Adipocyte (in vitro differentiated cells): ENCODE data around the gene NT5DC3.

Source experiments
- DNase-seq: peaks from one replicate; pipeline ENCODE4 v3.0.0-alpha.2; 2015; ENCODE audit warnings: low read depth
- H3K27me3 ChIP-seq: replicated peaks from 2 replicates; pipeline ENCODE4 v1.7.0; 2013; ENCODE audit warnings: mild to moderate bottlenecking, low read length, moderate library complexity; ENCODE audit not compliant: control insufficient read depth, insufficient read depth
- H3K36me3 ChIP-seq: 2 replicates; pipeline ENCODE4 v1.7.0; 2013; ENCODE audit warnings: low read length, mild to moderate bottlenecking, moderate library complexity; ENCODE audit not compliant: control insufficient read depth, insufficient read depth, severe bottlenecking
- H3K4me1 ChIP-seq: 2 replicates; pipeline ENCODE4 v1.7.0; 2013; ENCODE audit warnings: mild to moderate bottlenecking, low read length, moderate library complexity; ENCODE audit not compliant: control insufficient read depth, insufficient read depth
- H3K4me3 ChIP-seq: 2 replicates; pipeline ENCODE4 v1.7.0; 2013; ENCODE audit warnings: mild to moderate bottlenecking, low read length, moderate library complexity
- H3K9ac ChIP-seq: 2 replicates; pipeline ENCODE4 v1.7.0; 2013; ENCODE audit warnings: mild to moderate bottlenecking, low read length, moderate library complexity
- H3K9me3 ChIP-seq: 2 replicates; pipeline ENCODE4 v1.7.0; 2013; ENCODE audit warnings: mild to moderate bottlenecking, low read length, moderate library complexity; ENCODE audit not compliant: control insufficient read depth

NT5DC3 gene

DNA sequence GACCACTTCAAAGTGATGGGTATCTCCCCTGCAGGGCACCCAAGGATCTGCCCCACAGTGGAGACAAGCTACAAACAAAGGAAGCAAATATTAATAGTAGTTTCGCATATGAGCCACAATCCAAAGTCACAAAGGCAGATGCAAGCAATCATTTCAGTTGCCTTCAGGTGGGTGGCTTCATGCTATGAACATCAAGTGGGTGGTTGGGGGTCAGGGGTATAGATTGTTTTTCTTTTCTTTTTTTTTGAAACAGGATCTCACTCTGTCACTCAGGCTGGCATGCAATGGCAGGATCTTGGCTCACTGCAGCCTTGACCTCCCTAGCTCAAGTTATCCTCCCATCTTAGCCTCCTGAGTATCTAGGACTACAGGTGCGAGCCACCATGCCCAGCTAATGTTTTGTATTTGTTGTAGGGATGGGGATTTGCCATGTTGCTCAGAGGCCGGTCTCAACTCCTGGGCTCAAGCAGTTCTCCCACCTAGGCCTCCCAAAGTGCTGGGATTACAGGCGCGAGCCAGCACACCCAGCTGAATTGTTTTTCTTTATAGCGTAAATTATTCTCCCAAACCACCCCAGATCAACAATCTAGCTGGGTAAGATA is 13.4 kb upstream of the NT5DC3 start:
- H3K36me3 ChIP-seq, result no peaks in the 10 kb centered on the region
- DNase-seq, result no peak

DNA sequence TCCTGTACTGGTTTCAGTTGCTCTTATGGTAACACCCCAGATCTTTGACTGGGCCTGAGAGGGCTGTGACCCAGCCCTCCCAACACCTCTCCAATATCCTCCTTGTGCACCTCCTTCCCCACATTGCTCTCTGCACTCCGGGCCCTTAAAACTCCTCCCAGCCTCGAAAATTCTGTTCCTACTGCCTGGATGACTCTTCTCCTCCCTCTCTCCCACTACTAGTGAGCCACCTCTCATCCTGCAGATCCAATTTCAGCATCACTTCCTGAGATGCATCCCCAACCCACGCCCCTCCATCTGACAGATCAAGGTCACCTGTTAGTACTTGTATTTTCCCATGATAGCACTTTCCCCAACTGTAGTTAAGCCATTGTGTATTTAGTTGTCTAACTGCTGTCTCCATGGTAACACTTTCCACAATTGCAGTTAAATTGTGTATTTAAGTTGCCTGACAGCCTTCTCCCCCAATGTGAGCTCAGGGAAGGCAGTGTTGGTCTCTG is 11.5 kb upstream of the NT5DC3 start:
- Histone ChIP-seq H3K36me3 (no peaks in the 10 kb centered on the region), H3K9ac (no peak overlapping the region), H3K4me1 (peaks cover 34% of the 10 kb centered on the region), H3K27me3 (no peaks in the 10 kb centered on the region), H3K4me3 (no peak overlapping the region), H3K9me3 (no peaks in the 10 kb centered on the region)
- DNase-seq, result no peak

More for the DNA sequence above, 13.4 kb upstream of the NT5DC3 start:
- no peaks in the 10 kb centered on the region for H3K9me3 ChIP-seq
- H3K9ac ChIP-seq, result no peak overlapping the region
- peaks cover 29% of the 10 kb centered on the region for H3K4me1 ChIP-seq
- no peak overlapping the region for H3K4me3 ChIP-seq
- no peaks in the 10 kb centered on the region for H3K27me3 ChIP-seq

GRCh38 chr12:103851127-103851526 is 10.1 kb upstream of the NT5DC3 start:
- DNase-seq, result peak; percentile 43
- no peaks in the 10 kb centered on the region for H3K27me3 ChIP-seq

DNA sequence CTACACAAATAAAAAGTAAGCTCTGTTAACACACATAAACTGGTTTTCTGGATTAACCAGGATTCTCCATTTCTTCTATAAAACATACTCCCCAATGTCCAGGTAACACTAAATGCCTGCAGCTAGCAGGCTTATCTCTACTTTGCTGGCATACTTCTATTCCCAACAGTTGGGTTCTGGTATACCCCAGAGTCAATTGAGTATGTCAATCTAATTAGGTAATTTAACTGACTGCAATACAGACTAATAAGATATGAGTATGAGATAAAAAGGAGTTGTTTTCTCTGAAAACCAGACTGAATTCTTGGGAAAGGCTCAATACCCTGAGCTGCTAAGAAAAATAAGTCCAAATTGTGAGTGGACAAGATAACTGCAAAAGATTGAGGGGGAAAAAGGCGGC is 9.4 kb upstream of the NT5DC3 start:
- no peaks in the 10 kb centered on the region for H3K27me3 ChIP-seq

More at GRCh38 chr12:103851127-103851526, 10.1 kb upstream of the NT5DC3 start:
- H3K9me3 ChIP-seq, result no peaks in the 10 kb centered on the region
- H3K4me1 ChIP-seq, result peaks cover 41% of the 10 kb centered on the region
- H3K36me3 ChIP-seq, result no peaks in the 10 kb centered on the region
- no peak overlapping the region for H3K9ac ChIP-seq
- no peak overlapping the region for H3K4me3 ChIP-seq

DNA sequence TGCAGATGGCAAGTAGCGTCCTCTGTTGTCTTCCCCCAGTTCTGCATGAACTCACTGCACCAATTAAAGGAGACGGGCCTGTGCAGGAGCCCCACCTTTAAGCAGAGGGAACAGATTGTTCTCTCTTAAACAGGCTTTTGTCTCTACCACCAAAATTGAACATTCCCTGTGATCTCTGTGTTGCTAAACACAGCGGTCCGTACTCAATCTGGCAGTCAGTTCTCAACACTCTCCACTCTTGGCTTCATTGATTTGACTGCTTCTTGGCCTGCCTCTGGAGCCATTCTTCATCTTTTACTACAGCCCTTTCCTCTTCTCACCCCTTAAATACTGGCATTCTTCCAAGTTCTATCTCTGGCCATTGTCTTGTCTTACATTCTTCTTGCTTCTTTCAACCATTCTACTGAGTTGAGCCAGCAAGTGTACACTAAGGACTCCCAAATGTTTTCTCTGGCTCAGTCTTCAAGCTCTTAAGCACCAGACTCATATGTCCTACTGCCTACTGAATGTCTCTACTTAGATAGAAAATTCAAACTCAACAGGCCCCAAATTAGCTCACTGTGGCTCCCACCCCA is 8.0 kb upstream of the NT5DC3 start:
- DNase-seq, result no peak
- Histone ChIP-seq H3K4me1 (peaks cover 41% of the 10 kb centered on the region), H3K9ac (no peak overlapping the region), H3K4me3 (no peak overlapping the region), H3K27me3 (no peaks in the 10 kb centered on the region), H3K9me3 (no peaks in the 10 kb centered on the region), H3K36me3 (no peaks in the 10 kb centered on the region)

More for the DNA sequence above, 9.4 kb upstream of the NT5DC3 start:
- Histone ChIP-seq H3K4me3 (no peak overlapping the region), H3K9ac (no peak overlapping the region), H3K4me1 (peaks cover 41% of the 10 kb centered on the region), H3K36me3 (no peaks in the 10 kb centered on the region), H3K9me3 (no peaks in the 10 kb centered on the region)
- DNase-seq, result no peak

DNA sequence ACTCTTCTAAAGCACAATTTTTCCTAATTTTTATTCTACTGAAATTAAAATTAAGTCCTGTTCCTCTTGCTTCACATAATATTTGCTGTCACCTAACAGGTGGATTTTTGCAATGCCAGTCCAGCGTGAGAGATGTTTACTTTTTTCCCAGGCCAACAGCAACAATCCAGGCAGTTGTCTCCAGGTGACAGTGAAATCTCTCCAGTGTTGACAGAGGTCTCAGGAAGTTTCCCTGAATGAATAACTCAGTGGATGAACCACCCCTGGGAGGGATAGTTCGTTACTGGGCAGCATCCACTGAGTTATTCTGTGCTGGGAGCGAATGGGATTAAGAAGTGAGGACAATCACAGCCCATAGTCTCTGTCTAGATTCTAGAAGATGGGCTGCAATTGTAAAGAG is 7.1 kb upstream of the NT5DC3 start:
- H3K9me3 ChIP-seq, result no peaks in the 10 kb centered on the region
- H3K27me3 ChIP-seq, result no peaks in the 10 kb centered on the region
- H3K36me3 ChIP-seq, result no peaks in the 10 kb centered on the region
- DNase-seq, result no peak
- no peak overlapping the region for H3K4me3 ChIP-seq
- peaks cover 41% of the 10 kb centered on the region for H3K4me1 ChIP-seq
- H3K9ac ChIP-seq, result no peak overlapping the region

DNA sequence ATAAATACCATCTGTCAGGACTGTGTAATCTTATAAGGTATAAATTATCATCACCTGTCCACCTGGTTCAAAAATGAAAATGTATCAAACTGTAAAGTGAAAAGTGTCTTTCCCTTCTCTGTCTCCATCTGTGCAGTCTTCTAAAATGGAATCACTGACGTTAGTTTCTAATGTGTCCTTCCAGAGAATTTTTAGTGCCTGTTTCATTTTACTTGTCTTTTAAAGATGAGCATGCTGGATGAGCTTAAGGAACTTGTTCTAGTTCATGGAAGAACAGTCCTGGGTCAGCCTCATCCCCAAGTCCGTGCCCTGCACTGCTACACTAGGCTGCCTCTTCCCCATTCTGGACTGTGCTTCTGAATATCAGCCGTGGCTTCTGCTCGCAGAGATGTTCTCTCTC is 5.4 kb upstream of the NT5DC3 start:
- no peak overlapping the region for H3K4me3 ChIP-seq

GRCh38 chr12:103844305-103844704 is 3.3 kb upstream of the NT5DC3 start:
- no peaks in the 10 kb centered on the region for H3K9me3 ChIP-seq
- H3K9ac ChIP-seq, result no peak overlapping the region
- no peak overlapping the region for H3K4me3 ChIP-seq
- peaks cover 28% of the 10 kb centered on the region for H3K4me1 ChIP-seq
- no peaks in the 10 kb centered on the region for H3K36me3 ChIP-seq
- H3K27me3 ChIP-seq, result no peaks in the 10 kb centered on the region
- no peak for DNase-seq

More for the DNA sequence above, 5.4 kb upstream of the NT5DC3 start:
- no peaks in the 10 kb centered on the region for H3K36me3 ChIP-seq
- H3K9ac ChIP-seq, result no peak overlapping the region
- DNase-seq, result no peak
- peaks cover 37% of the 10 kb centered on the region for H3K4me1 ChIP-seq
- no peaks in the 10 kb centered on the region for H3K9me3 ChIP-seq
- H3K27me3 ChIP-seq, result no peaks in the 10 kb centered on the region

DNA sequence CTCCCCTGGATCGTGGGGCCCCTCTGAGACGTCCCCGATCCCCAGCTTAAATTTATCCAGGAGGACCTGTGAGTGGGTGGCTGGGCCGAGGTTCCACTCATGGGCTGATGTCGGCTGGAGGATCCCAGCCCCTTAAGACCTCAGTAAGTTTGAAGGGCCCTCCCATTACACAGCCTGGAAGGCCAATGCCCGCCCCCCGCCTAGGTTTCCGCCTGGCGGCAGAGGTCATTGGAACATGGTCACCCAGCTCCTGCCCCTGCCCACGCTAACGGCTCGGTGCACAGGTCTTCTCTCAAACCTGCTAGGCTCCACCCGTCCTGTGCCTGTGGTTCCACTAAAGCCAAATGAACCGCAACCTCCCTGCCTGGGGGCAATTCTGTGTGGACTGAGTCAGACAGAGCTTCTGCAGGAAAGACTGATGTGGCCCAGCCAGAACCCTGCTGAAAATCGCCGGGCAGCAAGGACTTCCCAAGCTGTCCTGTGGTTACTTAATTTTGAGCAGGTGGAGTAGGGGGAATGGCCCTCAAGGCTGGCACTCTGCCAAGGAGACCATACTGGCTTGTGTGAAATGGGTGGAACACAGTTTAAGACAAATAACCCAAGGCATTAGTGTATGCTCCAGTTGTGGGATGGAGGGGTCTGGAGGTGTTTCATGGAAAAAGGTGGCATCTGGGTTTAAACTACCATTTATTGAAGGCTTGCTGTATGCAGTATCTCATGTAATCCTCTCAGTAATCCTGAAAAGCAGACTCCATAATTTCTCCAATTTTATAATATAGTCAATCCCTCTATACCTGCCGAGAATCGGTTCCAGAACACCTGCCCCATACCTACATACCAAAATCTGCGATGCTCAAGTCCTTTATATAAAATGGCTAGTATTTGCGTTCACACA is 903 bp upstream of the NT5DC3 start:
- H3K4me3 ChIP-seq, result peak overlapping the region; percentile 71
- H3K36me3 ChIP-seq, result no peaks in the 10 kb centered on the region
- peak; percentile 80 for DNase-seq
- H3K27me3 ChIP-seq, result no peaks in the 10 kb centered on the region
- H3K9ac ChIP-seq, result peak overlapping the region; percentile 51
- peaks cover 23% of the 10 kb centered on the region for H3K4me1 ChIP-seq
- H3K9me3 ChIP-seq, result no peaks in the 10 kb centered on the region

DNA sequence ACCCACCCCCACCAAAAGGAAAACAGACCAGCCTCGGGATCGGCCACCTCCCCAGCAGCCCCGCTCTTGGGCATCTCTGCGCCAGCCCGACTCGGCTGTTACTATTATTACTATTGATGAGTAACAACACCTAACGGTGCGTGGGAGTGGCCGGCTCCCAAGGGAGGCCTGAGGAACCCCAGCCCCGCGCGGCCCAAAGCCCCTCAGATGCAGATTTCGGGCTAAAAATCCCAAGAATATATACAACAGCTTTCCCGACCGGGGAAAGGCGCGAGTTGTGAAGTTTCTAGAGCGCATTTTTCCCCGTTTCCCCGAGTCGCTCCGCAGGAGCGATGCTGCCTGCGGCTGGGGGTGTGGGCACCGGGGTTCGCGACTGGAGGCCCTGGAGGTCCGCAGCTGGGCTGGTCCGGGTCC is 565 bp downstream of the NT5DC3 start:
- Histone ChIP-seq H3K4me1 (peaks cover 21% of the 10 kb centered on the region), H3K9ac (peak overlapping the region; percentile 86), H3K27me3 (no peaks in the 10 kb centered on the region), H3K9me3 (no peaks in the 10 kb centered on the region), H3K4me3 (peak overlapping the region; percentile 88), H3K36me3 (no peaks in the 10 kb centered on the region)
- DNase-seq, result peak; percentile 62
